Skeletal muscle tissue (tissue), 4 donors: Measurements from ENCODE around the gene CEP128. TPM values are rescaled to one million over a fixed set of nuclear protein-coding genes. Genes with fewer than 3 reads are reported as not detected.

Experiments
- H3K27ac ChIP-seq: one replicate; pipeline ENCODE4 v1.7.0; 2013; ENCODE audit warnings: mild to moderate bottlenecking, low read depth, low read length, inconsistent platforms
- H3K27me3 ChIP-seq, 3 donors: one replicate each; pipeline ENCODE4 v1.7.0; 2013; ENCODE audit warnings: low read length in 3 of 3; ENCODE audit not compliant: control insufficient read depth in 3 of 3, insufficient read depth in 3 of 3
- H3K36me3 ChIP-seq, 3 donors: one replicate each; pipeline ENCODE4 v1.7.0; 2013; ENCODE audit warnings: low read length in 3 of 3; ENCODE audit not compliant: control insufficient read depth in 3 of 3, insufficient read depth in 3 of 3
- H3K4me1 ChIP-seq, 3 donors: one replicate each; pipeline ENCODE4 v1.7.0; 2013; ENCODE audit warnings: low read length in 3 of 3, mild to moderate bottlenecking in 3 of 3; ENCODE audit not compliant: control insufficient read depth in 3 of 3, insufficient read depth in 3 of 3
- H3K4me3 ChIP-seq, 3 donors: one replicate each; pipeline ENCODE4 v1.7.0; 2013; ENCODE audit warnings: low read length in 3 of 3
- H3K9ac ChIP-seq, 3 donors: one replicate each; pipeline ENCODE4 v1.7.0; 2013; ENCODE audit warnings: low read length in 3 of 3, mild to moderate bottlenecking in 3 of 3, moderate library complexity in 2 of 3, low read depth in 1 of 3
- H3K9me3 ChIP-seq, 3 donors: one replicate each; pipeline ENCODE4 v1.7.0; 2013; ENCODE audit warnings: low read length in 3 of 3; ENCODE audit not compliant: control insufficient read depth in 3 of 3
- total RNA-seq: library from RNA; depleted of rRNA; stranded (reverse); fragments of >200 nt; gene quantifications from one replicate; pipeline ENCODE4 v1.2.3, GENCODE V29; 2014
- donor health status: Osteomylitis.

The CEP128 gene
- total RNA-seq, 1 donor from 2014 or later, result 6.8 TPM

DNA sequence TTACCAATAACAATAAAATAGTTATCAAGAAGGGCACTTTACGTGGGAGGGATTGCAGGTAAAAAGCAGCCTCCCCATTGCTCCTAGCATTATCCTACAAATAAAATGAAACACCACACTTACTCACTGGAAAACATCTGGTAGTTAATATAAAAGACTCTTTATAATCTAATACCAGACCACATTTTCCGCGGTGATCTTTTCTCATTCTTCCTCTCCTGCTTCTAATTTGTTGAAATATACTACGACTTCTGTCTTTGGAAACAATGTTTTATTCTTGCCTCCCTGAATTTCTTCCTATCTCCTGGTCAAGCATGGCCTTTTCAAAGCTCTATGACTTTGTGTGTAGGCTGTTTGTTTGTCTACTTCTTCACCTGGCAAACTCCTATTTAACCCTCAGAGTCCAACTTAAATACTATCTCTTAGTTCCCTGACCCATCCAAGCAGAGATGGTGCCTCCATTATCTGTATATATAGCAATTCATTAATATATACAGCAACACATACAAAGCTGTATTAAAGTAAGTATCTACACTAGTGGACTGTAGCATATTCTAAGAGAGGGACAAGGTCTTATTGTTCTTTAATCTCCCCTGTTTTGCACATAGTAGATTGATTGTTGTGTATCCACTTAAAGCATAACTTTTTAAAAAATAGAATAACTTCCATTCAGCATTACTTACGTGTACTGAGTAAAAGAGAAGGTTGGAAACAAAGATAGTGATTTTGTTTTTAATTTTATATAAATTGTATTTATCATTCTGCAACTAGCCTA, 228.3 kb downstream of the CEP128 start:
- no peak overlapping the region for H3K27ac ChIP-seq
- no peak overlapping the region for H3K9ac ChIP-seq
- H3K4me3 ChIP-seq, result no peak overlapping the region
- no peaks in the 10 kb centered on the region for H3K4me1 ChIP-seq
- no peaks in the 10 kb centered on the region for H3K9me3 ChIP-seq
- no peaks in the 10 kb centered on the region for H3K27me3 ChIP-seq
- H3K36me3 ChIP-seq, result no peaks in the 10 kb centered on the region

- Histone ChIP-seq H3K9ac (no peak overlapping the region), H3K27me3 (no peaks in the 10 kb centered on the region), H3K27ac (no peak overlapping the region), H3K9me3 (no peaks in the 10 kb centered on the region), H3K4me3 (no peak overlapping the region), H3K4me1 (no peaks in the 10 kb centered on the region), H3K36me3 (no peaks in the 10 kb centered on the region)
These were observed 236.1 kb downstream of the CEP128 start for GRCh38 chr14:80705241-80705980.

DNA sequence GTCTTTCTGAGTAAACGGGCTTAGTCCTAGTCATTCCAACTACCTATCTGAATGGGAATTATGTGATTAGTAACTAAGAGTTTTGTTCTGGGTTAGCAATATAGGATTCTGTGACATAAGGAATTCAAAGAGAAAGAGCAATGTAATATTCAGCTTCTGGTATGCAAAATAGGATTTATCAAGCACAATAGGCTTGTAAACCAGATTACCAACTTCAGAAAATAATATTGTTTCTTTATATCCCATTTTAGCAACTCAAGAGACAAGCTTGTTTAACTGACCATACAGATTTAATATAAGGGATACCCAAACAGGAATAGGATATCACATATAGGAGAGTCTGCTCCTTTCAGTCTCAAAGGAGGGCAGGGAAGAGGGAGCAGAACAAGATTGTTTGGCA, 240.9 kb downstream of the CEP128 start:
- Histone ChIP-seq H3K36me3 (no peaks in the 10 kb centered on the region), H3K4me1 (no peaks in the 10 kb centered on the region), H3K4me3 (no peak overlapping the region)

GRCh38 chr14:80699861-80700260, 241.7 kb downstream of the CEP128 start:
- H3K9ac ChIP-seq, result no peak overlapping the region
- H3K36me3 ChIP-seq, result no peaks in the 10 kb centered on the region
- H3K9me3 ChIP-seq, result no peaks in the 10 kb centered on the region
- H3K27ac ChIP-seq, result no peak overlapping the region
- no peaks in the 10 kb centered on the region for H3K27me3 ChIP-seq
- no peaks in the 10 kb centered on the region for H3K4me1 ChIP-seq
- no peak overlapping the region for H3K4me3 ChIP-seq

More for the DNA sequence above, 240.9 kb downstream of the CEP128 start:
- Histone ChIP-seq H3K27me3 (no peaks in the 10 kb centered on the region), H3K27ac (no peak overlapping the region), H3K9me3 (no peaks in the 10 kb centered on the region), H3K9ac (no peak overlapping the region)

DNA sequence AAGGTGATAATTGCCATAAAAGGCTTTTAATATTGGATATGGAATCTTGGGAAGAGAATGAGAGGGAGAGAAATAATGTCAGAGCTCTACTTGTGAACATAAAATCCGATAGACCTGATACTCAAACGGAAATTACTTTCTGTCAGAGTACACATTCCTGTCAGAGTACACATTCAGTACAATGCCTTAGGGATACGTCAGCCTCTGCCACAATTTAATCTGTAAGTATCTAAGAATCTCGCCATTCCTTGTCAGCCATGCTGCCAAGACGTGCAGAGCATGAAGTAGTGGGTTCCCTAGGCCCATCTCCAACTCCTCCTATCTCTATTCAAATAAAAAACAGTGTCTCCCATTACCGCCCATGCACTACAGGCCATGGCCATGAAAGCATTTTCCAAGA, 242.6 kb downstream of the CEP128 start:
- H3K27ac ChIP-seq, result no peak overlapping the region
- H3K36me3 ChIP-seq, result no peaks in the 10 kb centered on the region
- no peak overlapping the region for H3K9ac ChIP-seq
- H3K27me3 ChIP-seq, result no peaks in the 10 kb centered on the region
- H3K4me1 ChIP-seq, result no peaks in the 10 kb centered on the region
- no peaks in the 10 kb centered on the region for H3K9me3 ChIP-seq
- no peak overlapping the region for H3K4me3 ChIP-seq

- Histone ChIP-seq H3K27me3 (no peaks in the 10 kb centered on the region), H3K9me3 (no peaks in the 10 kb centered on the region), H3K4me1 (no peaks in the 10 kb centered on the region), H3K4me3 (no peak overlapping the region), H3K9ac (no peak overlapping the region), H3K36me3 (no peaks in the 10 kb centered on the region), H3K27ac (no peak overlapping the region)
These were observed 245.7 kb downstream of the CEP128 start for GRCh38 chr14:80695869-80696268.

DNA sequence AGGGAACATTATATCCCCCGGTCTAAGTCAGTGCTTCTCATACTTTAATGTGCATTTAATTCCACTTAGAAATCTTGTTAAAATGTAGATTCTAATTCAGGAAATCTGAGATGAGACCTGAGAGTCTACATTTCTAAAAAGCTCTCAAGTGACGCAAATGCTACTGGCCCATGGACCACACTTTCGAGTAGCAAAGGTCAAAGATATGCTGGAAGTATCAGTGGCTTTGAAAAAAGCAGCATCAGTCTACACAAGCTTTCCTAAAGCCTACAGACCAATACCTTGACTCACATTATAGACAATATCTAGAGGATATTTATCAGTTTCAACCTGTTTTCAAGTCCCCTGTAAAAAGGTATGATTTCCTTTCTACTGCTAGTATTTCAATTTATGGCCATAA, 248.6 kb downstream of the CEP128 start:
- no peak overlapping the region for H3K27ac ChIP-seq
- no peaks in the 10 kb centered on the region for H3K36me3 ChIP-seq
- no peaks in the 10 kb centered on the region for H3K9me3 ChIP-seq
- no peak overlapping the region for H3K4me3 ChIP-seq
- no peaks in the 10 kb centered on the region for H3K27me3 ChIP-seq
- no peaks in the 10 kb centered on the region for H3K4me1 ChIP-seq
- no peak overlapping the region for H3K9ac ChIP-seq

GRCh38 chr14:80681651-80682050, 259.9 kb downstream of the CEP128 start:
- H3K4me1 ChIP-seq, result no peaks in the 10 kb centered on the region
- no peak overlapping the region for H3K27ac ChIP-seq
- no peaks in the 10 kb centered on the region for H3K36me3 ChIP-seq
- H3K27me3 ChIP-seq, result no peaks in the 10 kb centered on the region
- H3K9ac ChIP-seq, result no peak overlapping the region
- H3K9me3 ChIP-seq, result peaks cover 1 to 9% (median 2%) of the 10 kb centered on the region in 3 donors
- H3K4me3 ChIP-seq, result no peak overlapping the region

DNA sequence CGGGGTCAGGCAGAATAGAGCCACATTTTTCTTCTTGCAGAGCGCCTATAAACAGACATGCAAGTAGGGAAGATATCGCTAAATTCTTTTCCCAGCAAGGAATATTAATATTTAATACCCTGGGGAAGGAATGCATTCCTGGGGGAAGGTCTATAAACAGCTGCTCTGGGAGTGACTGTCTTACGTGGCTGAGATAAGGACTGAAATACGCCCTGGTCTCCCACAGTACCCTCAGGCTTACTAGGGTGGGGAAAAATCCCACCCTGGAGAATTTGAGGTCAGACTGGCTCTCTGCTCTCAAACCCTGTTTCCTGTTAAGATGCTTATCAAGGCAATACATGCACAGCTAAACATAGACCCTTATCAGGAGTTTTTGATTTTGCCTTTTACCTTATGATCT, 262.3 kb downstream of the CEP128 start:
- no peaks in the 10 kb centered on the region for H3K36me3 ChIP-seq
- H3K4me3 ChIP-seq, result no peak overlapping the region
- peaks cover 1 to 9% (median 2%) of the 10 kb centered on the region in 3 donors for H3K9me3 ChIP-seq
- no peak overlapping the region for H3K9ac ChIP-seq
- H3K4me1 ChIP-seq, result no peaks in the 10 kb centered on the region
- no peak overlapping the region for H3K27ac ChIP-seq
- H3K27me3 ChIP-seq, result no peaks in the 10 kb centered on the region

DNA sequence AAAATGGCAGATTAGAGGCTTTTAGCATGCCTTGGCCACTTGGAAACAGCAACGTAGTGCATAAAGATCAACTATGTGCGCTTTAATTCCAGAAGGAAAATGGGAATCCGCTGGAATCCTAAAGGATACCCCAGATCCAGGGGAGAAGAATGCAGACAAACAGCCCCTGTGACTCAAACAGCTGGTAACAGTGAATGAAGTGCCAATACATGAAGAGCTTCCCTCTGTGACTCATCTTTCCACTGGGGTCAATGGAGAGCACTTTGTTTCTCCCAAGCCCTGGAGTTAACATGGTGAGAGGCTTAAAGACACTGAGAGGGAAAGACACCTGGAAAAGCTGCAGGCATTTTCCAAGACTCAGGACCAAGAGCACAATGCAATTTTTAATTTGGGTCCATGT, 263.1 kb downstream of the CEP128 start:
- Histone ChIP-seq H3K4me3 (no peak overlapping the region), H3K9me3 (peaks cover 1 to 9% (median 2%) of the 10 kb centered on the region in 3 donors), H3K4me1 (no peaks in the 10 kb centered on the region), H3K27ac (no peak overlapping the region), H3K9ac (no peak overlapping the region), H3K36me3 (no peaks in the 10 kb centered on the region), H3K27me3 (no peaks in the 10 kb centered on the region)
